ENCODE data around the gene CCDC38. TPM values are rescaled to one million over a fixed set of nuclear protein-coding genes. Genes with fewer than 3 reads are reported as not detected.

Gene CCDC38
- total and polyA plus RNA-seq, 9 of the 15 experiments (the other 6 are each of a cell fraction or from before 2014, with no cell fraction given) = not detected

DNA sequence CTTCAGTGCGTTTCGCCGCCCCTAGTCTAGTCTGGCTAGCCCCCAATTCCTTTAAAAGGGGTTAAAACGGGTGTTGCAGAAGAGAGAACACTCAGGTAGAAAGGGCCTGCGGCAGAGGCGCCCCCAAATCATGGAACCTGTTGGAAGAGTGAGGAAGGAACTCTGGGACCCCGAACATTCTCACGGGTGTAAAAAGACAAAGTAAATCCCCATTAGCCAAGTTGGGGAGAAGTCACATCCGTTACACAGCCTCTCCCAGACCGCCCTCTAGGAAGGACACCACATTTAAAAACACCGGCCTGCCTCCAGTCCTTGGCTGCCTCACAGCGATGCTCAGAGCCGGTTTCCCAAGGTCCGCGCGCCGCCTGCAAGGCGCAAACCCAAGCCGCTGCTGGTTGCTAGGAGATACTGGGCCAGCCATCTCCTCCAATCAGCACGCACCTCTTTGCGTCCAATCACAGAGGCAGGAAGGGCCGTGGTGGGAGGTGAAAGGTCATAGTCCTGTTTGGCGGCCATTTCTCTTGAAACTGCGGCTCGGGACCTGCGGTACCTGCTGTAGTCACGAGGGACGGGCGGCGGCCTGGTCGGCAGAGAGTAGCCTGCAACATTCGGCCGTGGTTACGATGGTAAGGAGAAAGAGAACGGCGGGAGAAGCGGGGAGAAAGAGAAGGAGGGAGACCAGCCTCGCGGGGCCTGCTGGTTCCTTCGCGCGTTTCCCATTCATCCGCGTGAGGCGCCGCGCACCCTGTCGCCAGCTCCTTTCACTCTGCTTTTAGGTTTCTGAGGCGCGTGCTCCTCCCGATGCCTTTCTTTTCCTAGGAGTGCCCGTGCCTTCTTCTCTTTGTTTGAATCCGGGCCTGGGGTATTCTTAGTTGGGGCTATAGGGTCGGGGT, 83.7 kb downstream of the CCDC38 start, which contains the start of gene SNRPF (continued):
- TF ChIP-seq, protein P1, sequence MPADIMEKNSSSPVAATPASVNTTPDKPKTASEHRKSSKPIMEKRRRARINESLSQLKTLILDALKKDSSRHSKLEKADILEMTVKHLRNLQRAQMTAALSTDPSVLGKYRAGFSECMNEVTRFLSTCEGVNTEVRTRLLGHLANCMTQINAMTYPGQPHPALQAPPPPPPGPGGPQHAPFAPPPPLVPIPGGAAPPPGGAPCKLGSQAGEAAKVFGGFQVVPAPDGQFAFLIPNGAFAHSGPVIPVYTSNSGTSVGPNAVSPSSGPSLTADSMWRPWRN (IDR thresholded peaks at IDR 0.05; ENCODE audit: low read depth) = no peak
- TF ChIP-seq MCM2 (IDR thresholded peaks at IDR 0.05; ENCODE audit: low read depth) (no peak), ZNF282 (CRISPR knock-in tag; IDR thresholded peaks at IDR 0.05) (no peak), GATA2 (CRISPR knock-in tag; IDR thresholded peaks at IDR 0.05) (no peak), RBM22 (IDR thresholded peaks at IDR 0.05; ENCODE audit: low read depth, low read length, poor library complexity, severe bottlenecking) (peak; percentile 76), GTF3C2 (IDR thresholded peaks at IDR 0.05; ENCODE audit: borderline replicate concordance, extremely low read depth, insufficient read length) (no peak), NR2F6 (CRISPR knock-in tag; IDR thresholded peaks at IDR 0.05) (no peak), BRF2 (IDR thresholded peaks at IDR 0.05; ENCODE audit: borderline replicate concordance, insufficient read depth, insufficient read length) (no peak), BHLHE40 (IDR thresholded peaks at IDR 0.05; ENCODE audit: low read length) (peak; percentile 26; the same call in 1 of the 2 replicates), PHF8 (IDR thresholded peaks at IDR 0.05; ENCODE audit: borderline replicate concordance, low read length) (peak; percentile 93), ZNF586 (CRISPR knock-in tag; conservative IDR thresholded peaks at IDR 0.05) (no peak), TBP (optimal IDR thresholded peaks at IDR 0.05; ENCODE audit: low read depth, low read length) (peak; percentile 90), JUND (IDR thresholded peaks at IDR 0.05; ENCODE audit: borderline replicate concordance, low read depth, low read length) (0 out of 2 replicates have a peak, but pooled peaks have one; percentile 30), JUND (tag; IDR thresholded peaks at IDR 0.05; ENCODE audit: borderline replicate concordance, low read depth, low read length) (no peak; the same call in 2 of the 3 replicates), GABPB1 (CRISPR knock-in tag; IDR thresholded peaks at IDR 0.05) (peak; percentile 54; the same call in 1 of the 2 replicates), DIDO1 (tag; IDR thresholded peaks at IDR 0.05; ENCODE audit: low read depth) (peak; percentile 97), TAF1 (IDR thresholded peaks at IDR 0.05; ENCODE audit: control insufficient read depth, extremely low read depth, insufficient read depth, low read length, severe bottlenecking) (peak; percentile 88), ZNF778 (CRISPR knock-in tag; IDR thresholded peaks at IDR 0.05) (no peak), POLR2AphosphoS5 (IDR thresholded peaks at IDR 0.05; ENCODE audit: control insufficient read depth, insufficient read depth, low read depth, low read length) (peak; percentile 90), TOE1 (IDR thresholded peaks at IDR 0.05; ENCODE audit: borderline replicate concordance) (peak; percentile 73; the same call in 1 of the 2 replicates), TOE1 (CRISPR knock-in tag; IDR thresholded peaks at IDR 0.05; ENCODE audit: borderline replicate concordance, low read depth) (no peak), FOS (IDR thresholded peaks at IDR 0.05; ENCODE audit: extremely low read depth, insufficient read length) (peak; percentile 92)
